GM18867 (cell line): ENCODE data around the gene AKR1B1.

Source experiments
- ATAC-seq: cut with Tn5 transposase; IDR thresholded peaks from one replicate; pipeline ENCODE4 v1.9.1; 2021; ENCODE audit warnings: mild to moderate bottlenecking, moderate library complexity; ENCODE audit not compliant: unreplicated experiment

AKR1B1 gene

DNA sequence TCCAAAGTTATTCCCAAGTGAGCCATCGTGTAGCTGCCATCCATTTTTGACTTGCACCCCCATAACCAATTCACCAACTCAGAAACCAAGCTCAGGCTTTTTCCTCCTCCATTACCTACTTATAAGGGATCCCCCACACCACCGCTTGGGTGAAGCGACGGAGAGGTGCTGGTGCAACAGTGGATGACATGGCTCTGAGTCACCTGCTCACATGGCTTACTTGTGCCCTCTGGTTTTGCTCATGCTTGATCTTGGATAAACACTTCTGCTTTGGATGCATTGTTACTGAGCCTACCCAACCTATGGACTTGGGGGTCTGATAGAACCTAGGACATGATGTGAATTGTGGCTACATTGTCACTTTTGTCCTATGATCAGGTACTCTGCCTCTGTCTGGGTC lies 12.0 kb upstream of the AKR1B1 start:
- no peak for ATAC-seq

DNA sequence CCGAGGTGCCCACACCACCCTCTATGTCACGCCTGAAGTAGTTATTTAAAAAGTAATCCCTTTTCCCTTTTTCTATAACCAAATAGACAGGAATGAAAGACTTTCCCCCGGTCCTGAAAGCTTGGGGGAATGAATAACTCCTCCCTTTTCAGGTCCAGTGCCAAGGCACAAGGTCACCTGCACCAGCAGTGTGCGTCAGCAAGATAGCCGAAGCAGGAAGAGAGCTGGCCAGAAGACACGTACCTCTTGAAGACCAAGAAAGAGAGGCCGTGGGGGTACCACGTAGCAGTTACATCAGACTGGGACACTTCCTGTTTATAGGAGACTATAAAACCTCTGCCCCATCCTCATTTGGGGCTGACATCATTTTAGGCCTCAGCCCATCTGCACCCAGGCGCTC lies 10.7 kb upstream of the AKR1B1 start:
- no peak for ATAC-seq

DNA sequence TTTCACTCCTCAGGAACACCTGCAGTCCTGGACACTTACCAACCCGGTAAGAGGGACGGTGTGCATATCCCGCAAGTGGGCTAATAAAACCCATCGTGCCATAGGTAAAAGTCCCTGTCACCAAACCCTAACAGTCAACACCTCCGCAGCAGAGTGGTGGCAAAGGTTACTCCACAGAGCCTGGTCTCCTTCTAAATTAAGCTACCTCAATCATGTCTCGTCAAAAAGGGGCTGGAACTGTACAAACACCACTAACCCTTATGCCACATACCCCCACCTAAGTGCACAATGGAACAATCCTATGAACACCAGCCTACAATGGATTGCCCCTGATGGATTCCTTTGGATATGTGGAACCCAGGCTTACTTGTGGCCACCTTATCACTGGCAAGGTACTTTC lies 9.6 kb upstream of the AKR1B1 start:
- ATAC-seq: no peak

DNA sequence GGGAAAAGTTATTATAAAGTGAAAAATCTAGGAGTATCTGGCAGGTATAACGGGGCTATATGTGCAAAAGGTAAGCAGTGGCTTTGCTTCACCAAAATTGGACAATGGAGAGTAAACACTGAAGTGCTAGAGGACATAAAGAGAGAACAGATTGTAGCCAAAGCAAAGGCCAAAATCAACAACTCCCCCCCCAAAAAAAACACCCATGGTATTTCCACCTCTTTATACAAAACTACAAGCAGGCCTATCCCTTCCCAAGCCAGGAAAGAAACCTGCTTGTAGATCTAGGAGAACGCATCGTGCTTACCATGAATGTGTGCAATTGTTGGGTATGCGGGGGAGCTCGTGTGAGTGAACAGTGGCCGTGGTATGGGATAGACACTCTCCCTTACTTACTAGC lies 9.2 kb upstream of the AKR1B1 start:
- no peak for ATAC-seq

DNA sequence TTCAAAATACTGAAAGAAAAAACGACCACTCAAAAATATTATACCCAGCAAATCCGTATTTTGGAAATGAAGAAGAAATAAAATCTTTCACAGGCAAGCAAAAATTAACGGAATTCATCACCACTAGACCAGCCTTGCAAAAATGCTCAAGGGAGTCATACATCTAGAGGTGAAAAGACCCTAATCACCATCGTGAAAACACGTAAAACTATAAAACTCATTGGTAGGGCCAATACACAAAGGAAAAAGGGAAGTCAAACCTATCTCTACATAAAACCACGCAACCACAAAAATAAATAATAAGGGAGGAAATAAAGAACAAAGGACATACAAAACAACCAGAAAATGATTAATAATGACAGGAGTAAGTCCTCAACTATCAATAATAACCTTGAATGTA lies 6.6 kb upstream of the AKR1B1 start:
- ATAC-seq: no peak

DNA sequence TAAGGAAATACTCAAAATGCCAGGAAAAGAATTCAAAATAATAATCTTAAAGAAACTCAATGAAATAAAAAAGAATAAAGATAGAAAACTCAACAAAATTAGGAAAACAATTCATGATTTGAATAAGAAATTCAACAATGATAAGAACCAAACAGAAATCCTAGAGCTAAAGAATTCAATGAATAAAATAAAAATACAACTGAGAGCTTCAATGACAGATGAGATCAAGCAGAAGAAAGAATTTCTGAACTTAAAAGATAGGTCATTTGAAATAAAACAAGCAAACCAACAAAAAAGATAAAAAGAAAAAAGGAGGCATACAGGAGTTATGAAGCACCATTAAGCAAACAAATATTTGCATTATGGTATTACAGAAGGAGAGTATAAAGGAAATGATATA lies 5.6 kb upstream of the AKR1B1 start:
- no peak for ATAC-seq

DNA sequence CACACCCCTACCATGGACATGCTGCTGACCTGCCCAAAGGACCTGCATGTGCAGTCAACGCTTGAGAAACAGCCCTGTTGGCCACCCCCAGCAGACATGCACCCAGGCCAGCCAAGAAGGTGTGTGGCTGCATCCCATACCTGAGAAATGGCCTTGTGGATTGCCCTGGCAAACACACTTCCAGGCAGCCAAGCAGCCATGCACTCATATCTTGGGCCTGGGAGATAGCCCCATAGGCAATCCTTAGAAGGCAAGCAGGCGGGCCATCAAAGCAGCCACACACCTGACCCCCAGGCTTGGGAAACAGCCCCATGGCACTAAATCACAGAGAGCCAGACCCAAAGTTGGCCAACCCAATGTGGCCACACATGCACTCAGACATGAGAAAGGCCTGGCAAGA lies 4.9 kb upstream of the AKR1B1 start:
- no peak for ATAC-seq

DNA sequence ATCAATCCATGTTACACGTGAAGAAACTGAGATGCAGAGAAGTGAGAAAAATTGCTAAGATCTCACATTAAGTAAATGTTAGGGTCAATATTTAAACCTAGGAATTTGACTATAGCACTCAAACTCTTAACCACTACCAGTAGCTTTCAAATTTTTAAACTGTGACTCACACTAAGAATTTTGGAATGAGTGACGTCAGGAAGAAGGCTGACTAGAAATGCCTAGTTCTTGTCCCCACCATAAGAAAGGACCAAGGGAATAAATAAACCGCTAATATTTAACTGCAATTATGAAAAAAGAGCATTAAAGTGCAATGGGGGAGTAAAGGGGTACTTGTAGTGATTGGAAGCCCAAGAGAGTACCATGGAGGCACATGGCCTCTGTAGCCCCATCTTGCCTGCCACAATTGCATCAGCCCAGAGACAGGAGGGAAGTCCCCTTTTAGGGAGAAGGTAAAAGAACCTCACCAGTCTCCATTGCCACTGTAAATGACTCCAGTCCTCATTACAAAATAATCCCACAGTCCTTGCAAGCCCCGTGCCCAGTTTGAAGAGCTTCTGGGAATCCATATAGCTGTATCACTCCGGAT lies 3.5 kb upstream of the AKR1B1 start:
- no peak for ATAC-seq

DNA sequence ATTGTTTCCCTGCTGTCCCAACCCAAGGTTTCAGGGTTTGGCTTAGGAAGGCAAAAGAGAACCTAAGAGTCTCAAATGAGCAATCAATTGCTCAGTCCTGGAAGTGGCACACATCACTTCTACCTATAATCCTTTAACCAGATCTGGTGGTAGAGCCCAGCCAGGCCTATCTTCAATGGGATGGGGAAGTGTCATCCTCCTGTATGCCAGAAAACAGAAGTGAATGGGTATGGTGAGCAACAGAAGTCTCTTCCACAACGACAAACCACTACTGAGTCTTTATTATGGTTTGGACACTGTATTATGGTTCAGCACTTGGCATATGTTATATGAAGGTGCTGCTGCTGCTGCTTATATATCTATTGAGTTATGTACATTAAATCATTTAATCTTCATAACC lies 3.0 kb upstream of the AKR1B1 start:
- ATAC-seq: no peak

DNA sequence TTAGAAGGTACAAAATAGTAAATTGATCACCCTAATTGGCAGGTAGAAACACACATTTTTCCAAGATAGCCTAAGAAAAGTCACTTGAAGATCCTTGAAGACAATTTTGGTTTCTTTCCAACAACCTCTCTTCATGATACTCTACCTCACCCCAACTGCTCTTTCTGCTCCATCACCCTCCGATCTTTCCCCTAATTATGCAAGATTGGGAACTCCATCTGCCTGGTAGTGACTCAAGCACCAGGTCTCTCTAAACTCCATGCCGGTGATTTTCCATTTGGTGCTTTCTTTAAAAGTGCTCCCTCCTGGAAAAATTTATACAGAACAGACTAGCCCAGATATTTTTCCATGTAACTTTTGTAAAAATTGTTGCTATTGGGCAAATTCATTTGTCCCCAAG lies 1.1 kb upstream of the AKR1B1 start:
- ATAC-seq: no peak

DNA sequence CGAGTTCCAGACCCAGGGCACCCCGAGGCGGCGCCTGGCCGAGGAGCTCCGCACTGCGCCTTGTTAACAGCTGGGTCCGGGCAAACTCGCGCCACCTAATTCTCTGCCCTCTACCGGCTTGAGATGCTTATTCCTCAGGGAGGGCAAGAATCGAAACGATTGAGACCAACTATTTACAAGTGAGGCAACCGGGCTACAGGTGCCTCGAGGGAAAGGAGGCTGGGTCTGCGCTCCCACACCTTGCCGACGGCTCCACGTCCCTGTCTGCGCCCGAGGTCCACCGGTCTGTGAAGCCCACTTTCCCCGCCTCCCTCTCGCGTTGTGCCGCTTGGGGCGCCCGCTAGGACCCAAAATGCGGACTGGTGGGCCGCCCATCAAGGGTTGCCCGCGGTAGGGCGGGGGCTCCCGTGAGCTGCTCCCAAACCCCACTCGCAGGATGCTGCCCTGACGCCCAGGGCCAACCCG lies 527 bp downstream of the AKR1B1 start:
- ATAC-seq: peak; percentile 56

DNA sequence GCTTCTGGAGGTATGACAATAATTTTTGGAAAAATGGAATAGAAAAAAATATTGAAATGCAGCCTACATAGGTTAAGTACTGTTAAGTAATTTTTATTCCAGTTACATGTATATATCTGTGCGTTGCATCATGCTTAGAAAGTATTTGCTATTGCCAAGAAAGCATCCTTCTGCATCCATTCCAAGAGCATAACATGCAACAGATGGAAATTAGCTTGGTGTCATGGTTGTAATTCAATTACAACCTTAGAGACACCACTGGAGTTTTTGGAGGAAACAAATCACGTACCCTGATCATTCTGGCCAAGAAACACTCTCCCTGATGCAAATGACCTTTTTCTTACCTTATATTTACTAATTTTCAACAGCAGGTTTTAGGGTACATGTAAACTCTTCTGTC lies 1.7 kb downstream of the AKR1B1 start:
- no peak for ATAC-seq

DNA sequence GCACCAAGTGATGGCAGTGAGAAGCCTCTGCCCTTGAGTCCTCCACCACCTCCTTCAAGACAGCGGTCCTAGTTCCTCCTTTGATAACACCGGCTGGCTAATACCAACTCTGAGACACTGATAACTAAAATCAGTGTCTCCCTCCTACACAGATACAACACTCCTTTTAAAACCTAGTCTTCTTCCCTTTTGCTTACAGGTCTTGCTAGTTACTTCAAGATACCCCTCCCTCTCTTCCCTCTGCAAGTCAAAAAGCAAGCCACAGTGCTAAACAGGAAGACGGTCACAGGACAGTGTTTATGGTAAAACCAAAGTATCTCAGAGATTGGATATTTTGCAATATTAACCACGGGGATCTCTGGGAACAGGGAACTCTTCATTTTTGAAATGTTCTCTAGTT lies 4.6 kb downstream of the AKR1B1 start:
- ATAC-seq: no peak

DNA sequence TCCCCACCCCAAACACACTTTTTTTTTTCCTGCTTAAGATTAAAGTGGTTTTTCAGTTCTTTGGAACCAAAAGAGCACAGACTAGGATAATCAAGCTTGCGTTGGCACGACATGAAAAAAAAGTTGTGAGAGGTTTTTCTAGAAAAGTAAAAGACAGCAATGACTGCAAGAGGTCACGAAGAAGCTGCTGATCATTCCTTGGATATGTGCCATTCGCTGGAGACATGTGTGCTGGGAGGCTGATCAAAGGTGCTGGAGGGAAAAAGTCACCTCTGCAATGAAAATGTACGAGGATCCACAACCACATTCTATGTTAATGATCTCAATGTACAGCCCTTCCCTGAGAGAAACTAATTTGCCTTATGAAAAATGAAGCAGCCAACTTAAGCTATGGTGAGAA lies 5.4 kb downstream of the AKR1B1 start:
- ATAC-seq: no peak

DNA sequence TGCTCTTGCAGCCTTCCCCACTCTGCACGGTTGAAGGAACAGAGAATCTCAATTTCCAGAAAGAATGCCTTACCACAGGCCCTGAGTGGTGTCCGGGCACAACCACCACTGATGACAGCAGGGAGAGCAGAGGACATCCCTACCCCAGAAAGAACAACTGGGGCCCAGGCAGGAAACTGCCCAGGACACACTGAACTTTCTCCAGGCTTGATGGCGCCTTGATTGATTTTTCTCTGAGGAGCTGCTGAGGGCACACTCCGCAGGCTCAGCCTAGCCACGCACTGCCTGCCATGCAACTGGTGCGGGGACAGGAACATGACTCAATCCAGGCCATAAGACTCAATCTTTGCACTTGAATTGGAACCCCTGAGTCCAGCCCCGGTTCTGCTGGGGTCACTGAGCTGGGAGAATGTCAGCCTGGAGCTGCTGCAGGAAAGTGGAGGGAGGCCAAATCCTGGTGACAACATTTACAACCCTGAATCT lies 5.9 kb downstream of the AKR1B1 start:
- ATAC-seq: no peak

DNA sequence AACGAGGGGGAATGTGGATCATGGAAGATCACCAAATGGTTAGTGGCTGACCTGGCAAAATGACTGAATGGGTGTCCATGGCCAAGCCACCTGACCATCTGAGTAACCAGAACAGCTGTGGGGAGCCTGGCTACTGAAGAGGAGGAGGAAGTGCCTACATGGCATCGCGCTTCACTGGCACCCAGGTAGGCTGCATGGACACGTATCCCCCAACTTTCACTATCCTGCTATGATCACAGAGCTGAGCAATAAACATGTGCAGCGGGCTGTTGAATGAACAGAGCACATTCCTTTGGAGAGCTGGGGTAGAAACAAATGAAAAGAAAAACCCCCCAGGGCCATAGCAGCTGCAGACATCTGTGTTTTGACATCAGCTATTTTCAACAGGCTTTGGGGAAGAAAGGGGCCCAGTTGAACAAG lies 6.5 kb downstream of the AKR1B1 start:
- no peak for ATAC-seq

DNA sequence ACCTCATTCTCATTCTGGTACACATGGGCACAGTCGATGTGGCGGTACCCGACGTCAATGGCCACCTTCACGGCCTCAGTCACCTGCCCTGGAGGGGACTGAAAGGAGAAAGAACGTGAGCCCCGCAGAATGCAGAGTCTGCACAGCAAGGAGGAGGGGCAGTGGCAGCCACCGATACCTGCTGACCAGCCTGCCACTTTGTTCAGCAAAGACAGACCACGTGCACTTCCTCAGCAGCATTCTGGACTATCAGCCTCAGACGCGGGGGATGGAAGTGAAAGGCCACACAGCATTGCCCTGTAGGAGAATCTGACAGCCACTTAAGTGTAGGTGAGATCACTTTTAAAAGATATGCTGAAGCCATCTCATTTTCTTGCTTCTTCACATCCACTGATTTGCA lies 7.2 kb downstream of the AKR1B1 start:
- ATAC-seq: no peak

DNA sequence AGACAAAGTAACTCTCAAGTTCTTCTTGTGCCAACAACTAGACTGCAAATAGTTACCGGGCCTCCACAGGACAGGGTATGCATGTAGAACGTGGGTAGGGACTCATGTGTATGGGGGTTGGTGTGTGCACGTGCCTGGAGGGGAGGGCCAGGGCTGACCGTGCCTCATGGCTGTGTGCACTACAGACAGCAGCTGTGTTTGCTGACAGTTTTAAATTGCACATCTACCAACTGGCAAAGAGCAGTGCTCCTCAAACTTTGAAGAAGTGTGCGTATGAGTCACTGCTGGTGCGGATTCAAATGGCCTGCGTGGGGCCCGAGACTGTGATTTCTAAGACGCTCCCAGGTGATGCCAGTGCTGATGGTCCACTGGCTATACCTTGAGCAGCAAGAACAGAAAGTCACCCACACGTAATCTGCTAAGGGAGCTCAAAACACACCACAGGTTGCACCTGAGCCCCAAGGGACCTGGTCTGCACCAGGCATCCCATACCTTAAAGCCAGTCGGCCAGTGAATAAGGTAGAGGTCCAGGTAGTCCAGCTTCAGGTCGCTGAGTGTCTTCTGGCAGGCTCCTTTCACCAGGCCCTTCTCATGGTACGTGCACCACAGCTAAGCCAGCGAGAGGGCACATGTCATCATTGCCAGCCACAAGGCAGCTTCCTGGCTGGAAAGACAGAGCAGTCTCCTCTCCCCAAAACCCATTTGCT lies 8.5 kb downstream of the AKR1B1 start:
- ATAC-seq: no peak

DNA sequence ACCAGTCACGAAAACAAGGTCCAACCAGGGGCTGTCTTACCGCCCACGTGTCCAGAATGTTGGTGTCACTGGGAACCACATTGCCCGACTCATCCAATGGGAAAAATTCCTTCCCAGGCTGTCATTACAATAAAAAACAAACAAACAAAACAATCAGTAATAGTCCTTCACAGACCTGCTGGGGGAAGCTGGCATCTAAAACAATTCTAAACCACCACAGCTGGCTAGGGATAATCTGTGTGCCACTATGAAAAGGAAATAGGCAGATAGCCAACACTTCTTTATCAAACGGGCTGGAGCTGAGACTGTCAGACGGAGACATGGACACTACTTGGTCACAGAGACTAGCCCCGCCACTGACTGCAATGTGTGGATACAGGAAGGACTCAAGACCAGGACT lies 9.2 kb downstream of the AKR1B1 start:
- ATAC-seq: no peak

DNA sequence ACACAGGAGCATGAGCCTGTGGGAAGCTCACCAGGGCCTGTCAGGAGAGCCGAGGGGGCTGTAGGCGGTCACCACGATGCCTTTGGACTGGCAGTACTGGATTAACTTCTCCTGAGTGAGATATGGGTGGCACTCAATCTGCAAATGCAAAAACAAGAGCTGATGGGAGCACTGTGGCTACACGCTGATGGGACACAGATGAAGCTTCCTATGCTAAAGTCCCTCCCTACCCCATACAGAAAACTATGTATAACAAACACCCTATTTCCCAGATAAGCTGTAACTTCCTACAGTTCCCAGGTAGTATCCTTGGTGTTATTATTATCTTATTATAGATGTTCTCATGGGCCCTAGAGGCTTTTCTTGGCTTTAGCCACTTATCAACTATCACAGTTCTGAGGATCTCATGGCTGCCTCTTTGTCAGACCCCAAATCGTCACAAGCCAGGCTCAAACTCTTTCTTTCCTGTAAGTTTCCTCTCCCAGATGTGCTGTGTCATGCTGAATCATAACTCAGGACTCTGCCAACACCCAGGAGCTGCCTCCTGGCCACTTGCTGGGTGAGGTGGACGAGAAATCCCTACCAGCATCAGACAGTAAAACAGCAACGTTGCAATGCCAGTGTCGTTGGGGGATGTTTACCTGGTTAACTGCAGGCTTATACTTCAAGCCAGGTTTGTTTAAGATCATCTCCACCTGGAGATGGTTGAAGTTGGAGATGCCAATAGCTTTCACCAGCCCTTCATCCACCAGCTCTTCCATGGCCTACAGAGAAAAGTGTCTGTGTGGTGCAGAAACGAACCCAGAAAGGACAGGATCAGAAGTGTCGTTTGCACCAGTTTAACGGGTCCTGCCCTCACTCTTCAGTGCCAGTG lies 10.3 kb downstream of the AKR1B1 start:
- ATAC-seq: no peak

DNA sequence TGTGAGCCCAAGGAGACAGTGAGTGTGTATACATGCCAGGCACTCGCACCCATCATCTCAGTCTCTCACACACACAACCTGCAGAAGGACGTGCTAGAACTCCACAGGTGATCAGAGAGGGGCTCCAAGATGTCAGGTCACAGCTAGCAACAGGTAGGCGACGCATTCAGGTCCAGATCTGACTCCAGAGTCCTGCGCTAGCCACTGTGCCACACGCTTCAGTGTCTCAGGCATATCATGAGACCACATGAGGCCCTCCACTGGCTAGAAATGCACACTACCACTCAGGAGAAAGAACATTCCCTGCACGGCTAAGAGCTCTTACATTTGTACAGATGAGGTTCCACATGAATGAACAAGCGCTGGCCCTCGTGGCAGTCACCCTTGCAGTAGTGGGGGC lies 11.5 kb downstream of the AKR1B1 start:
- ATAC-seq: no peak

DNA sequence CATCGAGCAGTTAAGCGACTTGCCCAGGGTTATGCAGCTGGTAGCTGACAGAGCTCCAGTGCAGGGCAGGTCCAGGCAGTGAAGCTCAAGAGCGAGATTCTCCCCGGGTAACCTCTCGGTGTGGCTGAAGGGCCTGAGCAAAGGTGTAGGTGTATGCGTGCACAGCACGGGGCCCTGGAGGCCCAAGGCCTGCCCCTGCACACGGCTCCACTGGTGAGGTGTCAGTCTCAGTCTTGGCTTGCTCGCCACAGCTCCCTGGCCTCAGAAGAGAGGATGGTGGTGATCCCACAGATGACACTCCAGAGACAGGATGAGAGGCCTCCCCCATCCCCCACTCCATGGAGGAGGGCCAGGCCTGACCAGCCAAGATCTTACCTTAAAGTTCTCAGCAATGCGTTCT lies 12.0 kb downstream of the AKR1B1 start:
- no peak for ATAC-seq
